HepG2 (cell line): ENCODE data around the gene CARMIL1. TPM values are rescaled to one million over a fixed set of nuclear protein-coding genes. Genes with fewer than 3 reads are reported as not detected.

ENCODE experiments used
- ATAC-seq: fragments of 200-7000 bp; cut with Tn5 transposase; 3 replicates; pipeline ENCODE4 v1.9.1; 2020; ENCODE audit warnings: mild to moderate bottlenecking, moderate library complexity
- BruUV-seq: library from RNA; stranded (reverse); fragments of 400-500 nt; replicated peaks from 2 replicates; lab custom pipeline; 2021; lab: Mats Ljungman, UMichigan
- CTCF ChIA-PET: fragments of 300-600 bp; formaldehyde crosslinking; extraction: SDS; loops from one replicate; lab custom pipeline; 2021; ENCODE audit warnings: low total read pairs, inconsistent platforms, low intra/inter-chr PET ratio; lab: Yijun Ruan, JAX
- POLR2A ChIA-PET: fragments of 350-600 bp; sonication (Branson Sonifier 250); formaldehyde crosslinking; loops from one replicate; lab custom pipeline; 2020; ENCODE audit warnings: antibody characterized with exemption, inconsistent platforms; lab: Yijun Ruan, JAX
- DNase-seq: peaks from one replicate; pipeline ENCODE4 v3.0.0-alpha.2; 2015; ENCODE audit warnings: low spot score
- FAIRE-seq: peaks from 3 replicates; lab custom pipeline; 2011; peaks lifted over from hg19 to GRCh38; lab: Jason Lieb, UNC
- H2AFZ ChIP-seq: one replicate; pipeline ENCODE4 v1.6.1; 2011; ENCODE audit warnings: low read length, inconsistent platforms
- H3K27ac ChIP-seq: fragments of 300-600 bp; 3 replicates; pipeline ENCODE4 v1.8.0; 2011; ENCODE audit warnings: mixed run types, mild to moderate bottlenecking, mixed read lengths, low read length, inconsistent platforms; ENCODE audit not compliant: insufficient read depth; ENCODE audit errors: extremely low read length
- H3K27me3 ChIP-seq, 2 experiments: fragments of 200-600 bp in 1 of 2; 2 replicates in 1 of 2; 3 replicates in 1 of 2; pipeline versions ENCODE4 v1.6.0 to v1.8.0; 2011; ENCODE audit warnings: low read length in 2 of 2, mild to moderate bottlenecking in 2 of 2, moderate library complexity in 2 of 2, inconsistent platforms in 1 of 2; ENCODE audit not compliant: insufficient read depth in 2 of 2, control insufficient read depth in 1 of 2
- H3K36me3 ChIP-seq, 2 experiments: fragments of 200-600 bp in 1 of 2; replicated peaks in 1 of 2; 2 replicates in 1 of 2; 3 replicates in 1 of 2; pipeline versions ENCODE4 v1.5.1 to v1.8.0; 2011; ENCODE audit warnings: low read length in 2 of 2, inconsistent platforms in 1 of 2; ENCODE audit not compliant: insufficient read depth in 2 of 2, control insufficient read depth in 1 of 2
- H3K4me1 ChIP-seq: 2 replicates; pipeline ENCODE4 v1.5.1; 2012; ENCODE audit warnings: low read length, inconsistent platforms; ENCODE audit not compliant: insufficient read depth
- H3K4me2 ChIP-seq: 2 replicates; pipeline ENCODE4 v1.6.0; 2011; ENCODE audit warnings: low read depth, low read length, inconsistent platforms
- H3K4me3 ChIP-seq, 3 experiments: fragments of 200-600 bp in 1 of 3; sonication (generic), shearing (Covaris generic) in 1 of 3; replicated peaks in 1 of 3; 2 replicates each; pipeline ENCODE4 v1.5.1; 2011 to 2016; ENCODE audit warnings: low read length in 3 of 3, inconsistent platforms in 2 of 3, low read depth in 2 of 3, mild to moderate bottlenecking in 2 of 3, control low read depth in 1 of 3, mixed read lengths in 1 of 3; ENCODE audit not compliant: insufficient read depth in 1 of 3
- H3K79me2 ChIP-seq: one replicate; pipeline ENCODE4 v1.6.1; 2011; ENCODE audit warnings: low read length, inconsistent platforms; ENCODE audit not compliant: insufficient read depth
- H3K9ac ChIP-seq: 2 replicates; pipeline ENCODE4 v1.6.0; 2011; ENCODE audit warnings: mild to moderate bottlenecking, low read depth, low read length, inconsistent platforms; ENCODE audit not compliant: insufficient read depth
- H3K9me3 ChIP-seq: 2 replicates; pipeline ENCODE4 v1.5.1; 2012; ENCODE audit warnings: mild to moderate bottlenecking, low read length
- H4K20me1 ChIP-seq: 2 replicates; pipeline ENCODE4 v1.6.0; 2011; ENCODE audit warnings: inconsistent platforms, mild to moderate bottlenecking, low read length, moderate library complexity; ENCODE audit not compliant: insufficient read depth
- ATAD3A ChIP-seq: sonication (generic); formaldehyde crosslinking; IDR thresholded peaks from 2 replicates; pipeline ENCODE4 v1.4.0; 2020; ENCODE audit warnings: missing genetic modification reagents
- BHLHE40 ChIP-seq: IDR thresholded peaks from 2 replicates; pipeline ENCODE4 v1.6.1; 2011; ENCODE audit warnings: low read length, improper control_type of control experiment
- MAZ ChIP-seq, 2 experiments: sonication (generic) in 1 of 2; formaldehyde crosslinking in 1 of 2; IDR thresholded peaks; 2 replicates each; pipeline versions ENCODE4 v1.5.0 to v1.6.1; 2012 to 2020; ENCODE audit warnings: low read depth in 2 of 2, mild to moderate bottlenecking in 2 of 2, borderline replicate concordance in 1 of 2, improper control_type of control experiment in 1 of 2, low read length in 1 of 2, missing genetic modification reagents in 1 of 2, moderate library complexity in 1 of 2
- POGZ ChIP-seq: sonication (generic); formaldehyde crosslinking; IDR thresholded peaks from 2 replicates; pipeline ENCODE4 v1.4.0; 2020; ENCODE audit warnings: mild to moderate bottlenecking, missing genetic modification reagents
- TRIM22 ChIP-seq: fragments of 450-650 bp; IDR thresholded peaks from 2 replicates; pipeline ENCODE4 v1.6.1; 2017
- ZNF24 ChIP-seq: fragments of 450-650 bp; IDR thresholded peaks from 2 replicates; pipeline ENCODE4 v1.6.1; 2017; ENCODE audit warnings: antibody characterized with exemption, mild to moderate bottlenecking
- ZNF724P ChIP-seq: sonication (generic); formaldehyde crosslinking; IDR thresholded peaks from 2 replicates; pipeline ENCODE4 v1.8.0; 2022; ENCODE audit warnings: missing genetic modification reagents, borderline replicate concordance
- ZSCAN31 ChIP-seq: sonication (generic); formaldehyde crosslinking; IDR thresholded peaks from 2 replicates; pipeline ENCODE4 v1.5.0; 2020; ENCODE audit warnings: low read depth, mild to moderate bottlenecking, missing genetic modification reagents
- ZUFSP ChIP-seq: sonication (generic); formaldehyde crosslinking; IDR thresholded peaks from 2 replicates; pipeline ENCODE4 v1.9.0; 2021; ENCODE audit warnings: missing genetic modification reagents, mild to moderate bottlenecking, borderline replicate concordance
- whole genome bisulfite sequencing: methylation state at CpG from one replicate; pipeline ENCODE4 v1.1.6; 2017; ENCODE audit warnings: low lambda C conversion rate; 5-methylcytosine and 5-hydroxymethylcytosine counted together
- in situ Hi-C: cut with HindIII; loops from 2 replicates; pipeline ENCODE4 v1.10.0; 2017; ENCODE audit warnings: low pct_unique_long_range_greater_than_20kb; ENCODE audit not compliant: extremely low pct_ligation_motif_present
- intact Hi-C: fragments of 100-400 bp; cut with micrococcal nuclease; formaldehyde crosslinking; loops from one replicate; pipeline ENCODE4 v1.10.0; 2022; ENCODE audit not compliant: unreplicated experiment
- polyA plus RNA-seq, 8 experiments: library from polyadenylated mRNA; depleted of rRNA in 3 of 8; stranded (reverse) in 7 of 8; unstranded in 1 of 8; fragments of >200 nt; fragmentation: Illumina TruSeq in 4 of 8; extraction: Trizol in 4 of 8; gene quantifications; 2 replicates each; pipeline versions ENCODE4 v1.2.1 to v1.2.3, GENCODE V29; 2011 to 2016; ENCODE audit warnings: low read depth in 4 of 8, missing spikeins in 1 of 8, mixed read lengths in 1 of 8; ENCODE audit not compliant: insufficient read depth in 1 of 8
- total RNA-seq, 5 experiments: library from RNA; depleted of rRNA; stranded (reverse); fragments of >200 nt; fragmentation: Illumina TruSeq; extraction: Trizol; gene quantifications; 2 replicates each; pipeline ENCODE4 v1.2.3, GENCODE V29; 2016; ENCODE audit warnings: low read depth in 1 of 5
- TF ChIP-seq, protein P1 (sequence below): sonication (generic); formaldehyde crosslinking; IDR thresholded peaks from 2 replicates; pipeline ENCODE4 v1.5.0; 2020; ENCODE audit warnings: missing genetic modification reagents

Gene CARMIL1
- total and polyA plus RNA-seq, 2 of the 13 experiments (the other 11 are each of a cell fraction or from before 2014, with no cell fraction given), result 1.8 to 2.6 TPM

DNA sequence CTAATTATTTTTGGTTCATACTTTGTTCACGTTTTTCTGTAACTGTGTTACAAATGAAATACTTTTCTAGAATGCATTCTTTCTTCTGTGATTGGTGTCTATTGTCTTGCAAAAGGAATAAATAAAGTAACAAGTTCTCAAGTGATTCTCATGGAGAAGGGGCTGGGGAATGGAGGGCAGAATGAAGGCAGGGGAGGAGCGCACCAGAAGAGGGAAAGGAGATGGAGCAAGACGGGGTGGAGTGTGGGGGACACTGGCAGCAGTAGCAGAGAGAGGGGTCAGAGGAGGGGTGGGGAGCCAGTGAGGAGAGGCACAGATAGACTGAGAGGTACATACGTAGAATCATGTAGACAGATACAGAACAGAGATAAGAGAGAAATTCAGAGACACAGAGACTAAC lies 136.5 kb downstream of the CARMIL1 start (continued):
- no peak for TF ChIP-seq ZUFSP (CRISPR knock-in tag)

DNA sequence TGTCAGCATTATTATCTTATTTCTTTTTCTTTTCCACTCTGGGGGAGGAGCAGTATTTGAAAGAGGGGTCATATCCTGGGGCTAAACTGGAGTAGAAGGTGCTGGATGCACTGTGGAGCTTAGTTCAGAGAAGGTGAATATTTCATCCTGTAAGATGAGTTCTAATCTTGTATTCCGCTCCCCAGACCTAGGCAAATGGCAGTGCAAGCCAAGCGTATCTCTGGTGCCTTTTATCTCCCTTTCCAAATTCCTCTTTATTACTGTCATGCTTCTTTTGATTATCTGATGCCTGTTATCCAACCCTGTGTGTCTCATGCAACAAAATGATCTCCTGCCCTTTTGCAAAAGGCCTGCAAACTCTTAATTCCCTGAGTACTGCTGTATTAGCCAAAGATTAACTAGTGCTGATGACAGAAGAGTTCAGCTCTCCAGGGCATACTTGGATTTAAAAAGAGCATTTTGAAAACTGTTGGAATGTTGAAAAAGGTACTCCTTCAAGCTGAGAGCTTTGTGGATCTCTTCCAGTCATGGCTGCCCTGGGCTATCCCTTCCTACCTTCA lies 138.0 kb downstream of the CARMIL1 start:
- ChIA-PET POLR2A (no interaction called here), CTCF (no interaction called here)
- WGBS, result 43% methylated on average over 2 of the region's 2 CpGs
- no peak overlapping the region for H3K27ac ChIP-seq
- H3K4me3 ChIP-seq, result no peak overlapping the region
- BruUV-seq, result no TSS peak
- H3K9me3 ChIP-seq, result no peaks in the 10 kb centered on the region
- no peaks in the 10 kb centered on the region for H3K36me3 ChIP-seq
- no peak for ATAC-seq
- no peak overlapping the region for H2AFZ ChIP-seq
- H3K9ac ChIP-seq, result no peak overlapping the region
- FAIRE-seq, result no peak
- DNase-seq, result no peak
- intact Hi-C loops (no loop called here), in situ Hi-C loops (no loop called here)
- H3K79me2 ChIP-seq, result no peaks in the 10 kb centered on the region
- no peaks in the 10 kb centered on the region for H4K20me1 ChIP-seq
- no peaks in the 10 kb centered on the region for H3K4me1 ChIP-seq
- H3K27me3 ChIP-seq, result no peaks in the 10 kb centered on the region
- H3K4me2 ChIP-seq, result no peak overlapping the region
- TF ChIP-seq ZNF24, result no peak
- TF ChIP-seq ZSCAN31 (CRISPR knock-in tag), result no peak
- no peak for TF ChIP-seq ATAD3A
- TF ChIP-seq MAZ (IDR thresholded peaks at IDR 0.05; ENCODE audit: borderline replicate concordance, low read depth, low read length), result no peak
- TF ChIP-seq MAZ (CRISPR knock-in tag; IDR thresholded peaks at IDR 0.05; ENCODE audit: low read depth), result no peak
- TF ChIP-seq TRIM22, result no peak
- TF ChIP-seq, protein P1, sequence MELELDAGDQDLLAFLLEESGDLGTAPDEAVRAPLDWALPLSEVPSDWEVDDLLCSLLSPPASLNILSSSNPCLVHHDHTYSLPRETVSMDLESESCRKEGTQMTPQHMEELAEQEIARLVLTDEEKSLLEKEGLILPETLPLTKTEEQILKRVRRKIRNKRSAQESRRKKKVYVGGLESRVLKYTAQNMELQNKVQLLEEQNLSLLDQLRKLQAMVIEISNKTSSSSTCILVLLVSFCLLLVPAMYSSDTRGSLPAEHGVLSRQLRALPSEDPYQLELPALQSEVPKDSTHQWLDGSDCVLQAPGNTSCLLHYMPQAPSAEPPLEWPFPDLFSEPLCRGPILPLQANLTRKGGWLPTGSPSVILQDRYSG, result no peak
- no peak for TF ChIP-seq POGZ (CRISPR knock-in tag)
- TF ChIP-seq BHLHE40, result no peak
- no peak for TF ChIP-seq ZNF724P (CRISPR knock-in tag)
